Right renal cortex interstitium (tissue), 3 donors: Measurements from ENCODE around the gene PERP. TPM values are rescaled to one million over a fixed set of nuclear protein-coding genes. Genes with fewer than 3 reads are reported as not detected.

Experiments used
- DNase-seq, 3 donors: peaks; one replicate each; pipeline ENCODE4 v3.0.0-alpha.2; 2013; ENCODE audit warnings: low read depth in 3 of 3, low spot score in 2 of 3
- polyA plus RNA-seq, 3 donors: library from polyadenylated mRNA; unstranded; fragments of 120-200 nt; gene quantifications; one replicate each; pipeline ENCODE4 v1.2.1, GENCODE V29; 2013; ENCODE audit not compliant: insufficient read length in 3 of 3

The PERP gene
- polyA plus RNA-seq, 3 donors = 19.4 to 22.2 (median 20.8) TPM

GRCh38 chr6:138063726-138064125 lies 43.5 kb downstream of the PERP start:
- DNase-seq = no peak

GRCh38 chr6:138054982-138055381 lies 52.2 kb downstream of the PERP start:
- DNase-seq = no peak

- DNase-seq = no peak
Observed at GRCh38 chr6:138052783-138053182, 54.4 kb downstream of the PERP start.

GRCh38 chr6:138044972-138045371 lies 62.2 kb downstream of the PERP start:
- no peak for DNase-seq

GRCh38 chr6:138044458-138044857 lies 62.8 kb downstream of the PERP start:
- DNase-seq = no peak

Other genes with a start within 250 kb of the PERP start
- gene TNFAIP3, start 240.2 kb downstream of the PERP start, polyA plus RNA-seq = 10 to 100 TPM in 1 of 3 donors, 1 to 10 TPM in 2; 7.2 to 10.7 (median 7.8) TPM
- 1 to 10 TPM; 5.7 to 6.4 (median 6.2) TPM for gene ARFGEF3, start 54.5 kb upstream of the PERP start, polyA plus RNA-seq
- gene PBOV1, start 111.1 kb upstream of the PERP start, polyA plus RNA-seq = under 1 TPM in 1 of 3 donors, not detected in 2; 0.10 TPM